ENCODE measurements around the gene CDON.

CDON gene

DNA sequence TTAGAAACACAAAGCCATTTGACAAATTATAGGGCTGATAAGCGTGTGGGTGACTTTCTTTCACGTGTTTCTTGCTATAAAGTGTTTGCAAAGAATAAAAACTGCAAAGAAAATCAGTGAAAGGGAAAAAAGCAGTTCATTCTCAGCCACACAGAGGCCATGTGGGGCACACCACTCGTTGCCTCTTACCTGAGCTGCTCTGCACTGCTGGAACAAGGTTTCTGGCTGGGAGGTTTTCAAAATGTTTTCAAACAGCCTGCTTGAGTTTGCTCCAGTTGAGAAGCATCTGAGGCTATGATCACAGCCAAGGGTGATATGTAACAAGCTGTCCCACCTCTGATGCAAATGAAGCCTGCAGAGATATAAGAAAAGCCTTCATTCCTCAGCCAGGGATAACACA, 131.6 kb downstream of the CDON start:
- Histone ChIP-seq H3F3A (ENCODE audit: control insufficient read depth, insufficient read depth) (no peaks in the 10 kb centered on the region), H3K4me2 (ENCODE audit: low read length) (no peak overlapping the region), H3K27ac (ENCODE audit: low read depth, low read length) (no peak overlapping the region), H3K4me3 (ENCODE audit: low read length) (no peak overlapping the region), H3K4me1 (ENCODE audit: control insufficient read depth, low read length) (no peaks in the 10 kb centered on the region), H4K20me1 (ENCODE audit: control insufficient read depth, insufficient read depth, low read depth, low read length) (no peaks in the 10 kb centered on the region), H3K9me3 (ENCODE audit: control insufficient read depth, insufficient read depth, low read length) (no peaks in the 10 kb centered on the region), H3K9me2 (replicated peaks; ENCODE audit: control insufficient read depth, low read length) (no peaks in the 10 kb centered on the region), H3K27me3 (ENCODE audit: control insufficient read depth, low read length) (peaks cover 35% of the 10 kb centered on the region), H3K36me3 (ENCODE audit: control insufficient read depth, low read length) (no peaks in the 10 kb centered on the region), H3K79me2 (ENCODE audit: control insufficient read depth, low read length) (no peaks in the 10 kb centered on the region)
- TF ChIP-seq EZH2phosphoT487 (IDR thresholded peaks at IDR 0.05; ENCODE audit: borderline replicate concordance, low read length): no peak
- TF ChIP-seq, protein P1, sequence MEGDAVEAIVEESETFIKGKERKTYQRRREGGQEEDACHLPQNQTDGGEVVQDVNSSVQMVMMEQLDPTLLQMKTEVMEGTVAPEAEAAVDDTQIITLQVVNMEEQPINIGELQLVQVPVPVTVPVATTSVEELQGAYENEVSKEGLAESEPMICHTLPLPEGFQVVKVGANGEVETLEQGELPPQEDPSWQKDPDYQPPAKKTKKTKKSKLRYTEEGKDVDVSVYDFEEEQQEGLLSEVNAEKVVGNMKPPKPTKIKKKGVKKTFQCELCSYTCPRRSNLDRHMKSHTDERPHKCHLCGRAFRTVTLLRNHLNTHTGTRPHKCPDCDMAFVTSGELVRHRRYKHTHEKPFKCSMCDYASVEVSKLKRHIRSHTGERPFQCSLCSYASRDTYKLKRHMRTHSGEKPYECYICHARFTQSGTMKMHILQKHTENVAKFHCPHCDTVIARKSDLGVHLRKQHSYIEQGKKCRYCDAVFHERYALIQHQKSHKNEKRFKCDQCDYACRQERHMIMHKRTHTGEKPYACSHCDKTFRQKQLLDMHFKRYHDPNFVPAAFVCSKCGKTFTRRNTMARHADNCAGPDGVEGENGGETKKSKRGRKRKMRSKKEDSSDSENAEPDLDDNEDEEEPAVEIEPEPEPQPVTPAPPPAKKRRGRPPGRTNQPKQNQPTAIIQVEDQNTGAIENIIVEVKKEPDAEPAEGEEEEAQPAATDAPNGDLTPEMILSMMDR (IDR thresholded peaks at IDR 0.05; ENCODE audit: low read depth, low read length, poor library complexity, severe bottlenecking): no peak

DNA sequence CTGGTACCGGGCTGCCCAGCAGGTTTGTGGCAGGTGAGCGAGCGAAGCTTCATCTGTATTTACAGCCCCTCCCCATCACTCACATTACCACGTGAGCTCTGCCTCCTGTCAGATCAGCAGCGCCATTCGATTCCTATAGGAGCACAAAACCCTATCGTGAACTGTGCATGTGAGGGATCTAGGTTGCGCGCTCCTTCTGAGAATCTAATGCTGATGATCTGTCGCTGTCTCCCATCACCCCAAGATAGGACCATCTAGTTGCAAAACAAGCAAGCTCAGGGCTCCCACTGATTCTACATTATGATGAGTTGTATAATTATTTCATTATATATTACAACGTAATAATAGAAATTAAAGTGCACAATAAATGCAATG, 132.6 kb downstream of the CDON start:
- H3K27me3 ChIP-seq (ENCODE audit: control insufficient read depth, low read length): peaks cover 41% of the 10 kb centered on the region
- H3K9me2 ChIP-seq (replicated peaks; ENCODE audit: control insufficient read depth, low read length): no peaks in the 10 kb centered on the region
- TF ChIP-seq, protein P1 (IDR thresholded peaks at IDR 0.05; ENCODE audit: low read depth, low read length, poor library complexity, severe bottlenecking): no peak
- TF ChIP-seq EZH2phosphoT487 (IDR thresholded peaks at IDR 0.05; ENCODE audit: borderline replicate concordance, low read length): no peak
- H3K36me3 ChIP-seq (ENCODE audit: control insufficient read depth, low read length): no peaks in the 10 kb centered on the region
- no peak overlapping the region for H3K4me2 ChIP-seq (ENCODE audit: low read length)
- H3F3A ChIP-seq (ENCODE audit: control insufficient read depth, insufficient read depth): no peaks in the 10 kb centered on the region
- no peak overlapping the region for H3K27ac ChIP-seq (ENCODE audit: low read depth, low read length)
- H3K4me1 ChIP-seq (ENCODE audit: control insufficient read depth, low read length): no peaks in the 10 kb centered on the region
- H3K4me3 ChIP-seq (ENCODE audit: low read length): no peak overlapping the region
- H4K20me1 ChIP-seq (ENCODE audit: control insufficient read depth, insufficient read depth, low read depth, low read length): no peaks in the 10 kb centered on the region
- H3K79me2 ChIP-seq (ENCODE audit: control insufficient read depth, low read length): no peaks in the 10 kb centered on the region
- no peaks in the 10 kb centered on the region for H3K9me3 ChIP-seq (ENCODE audit: control insufficient read depth, insufficient read depth, low read length)

DNA sequence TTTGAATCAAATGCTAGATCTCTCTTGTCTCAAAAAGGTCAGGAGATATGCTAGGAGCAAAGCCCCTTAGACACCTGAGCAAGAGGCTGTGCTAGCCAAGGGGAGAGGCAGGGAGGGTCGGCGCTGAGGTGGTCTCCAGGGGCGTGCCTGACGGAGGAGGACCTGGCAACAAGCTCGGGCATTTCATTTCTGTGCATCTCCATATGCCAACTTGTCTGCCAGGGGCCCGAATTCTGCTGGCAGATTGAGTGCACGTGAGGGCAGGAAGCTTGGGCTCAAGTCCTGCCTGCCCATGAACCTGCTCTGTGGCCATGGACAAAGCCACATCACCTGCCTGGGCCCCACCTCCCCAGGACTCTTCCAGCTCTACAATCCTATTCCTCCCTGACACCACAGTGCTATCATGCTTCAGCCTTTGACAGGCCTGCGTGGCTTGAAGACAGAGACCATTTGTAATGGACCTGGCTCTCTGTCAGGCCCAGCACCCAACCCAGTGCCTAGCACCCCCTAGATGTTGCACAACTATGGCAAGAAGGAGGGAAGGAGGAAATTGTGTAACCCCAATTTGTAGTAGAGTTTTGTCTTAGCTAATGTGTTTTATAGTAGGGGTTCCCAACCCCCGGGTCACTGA, 133.1 kb downstream of the CDON start:
- Histone ChIP-seq H3K27ac (ENCODE audit: low read depth, low read length) (no peak overlapping the region), H3K9me3 (ENCODE audit: control insufficient read depth, insufficient read depth, low read length) (no peaks in the 10 kb centered on the region), H3K36me3 (ENCODE audit: control insufficient read depth, low read length) (no peaks in the 10 kb centered on the region), H3K9me2 (replicated peaks; ENCODE audit: control insufficient read depth, low read length) (no peaks in the 10 kb centered on the region), H3F3A (ENCODE audit: control insufficient read depth, insufficient read depth) (no peaks in the 10 kb centered on the region), H3K4me2 (ENCODE audit: low read length) (no peak overlapping the region), H3K27me3 (ENCODE audit: control insufficient read depth, low read length) (peaks cover 39% of the 10 kb centered on the region), H3K79me2 (ENCODE audit: control insufficient read depth, low read length) (no peaks in the 10 kb centered on the region), H3K4me3 (ENCODE audit: low read length) (no peak overlapping the region), H3K4me1 (ENCODE audit: control insufficient read depth, low read length) (no peaks in the 10 kb centered on the region), H4K20me1 (ENCODE audit: control insufficient read depth, insufficient read depth, low read depth, low read length) (no peaks in the 10 kb centered on the region)
- TF ChIP-seq EZH2phosphoT487 (IDR thresholded peaks at IDR 0.05; ENCODE audit: borderline replicate concordance, low read length): no peak
- TF ChIP-seq, protein P1 (IDR thresholded peaks at IDR 0.05; ENCODE audit: low read depth, low read length, poor library complexity, severe bottlenecking): no peak

Measured in DOHH2 (cell line).